GM12878 (cell line): ENCODE data around the gene GLMP. TPM values are rescaled to one million over a fixed set of nuclear protein-coding genes. Genes with fewer than 3 reads are reported as not detected.

Source experiments
- ATF2 ChIP-seq: IDR thresholded peaks from 2 replicates; pipeline ENCODE4 v1.6.1; 2012; ENCODE audit warnings: low read length, inconsistent platforms
- BCL11A ChIP-seq: IDR thresholded peaks from 2 replicates; pipeline ENCODE4 v1.6.1; 2011; ENCODE audit warnings: low read depth, low read length
- BHLHE40 ChIP-seq, 2 experiments: fragments of 450-650 bp in 1 of 2; IDR thresholded peaks; 2 replicates each; pipeline ENCODE4 v1.6.1; 2011 to 2017; ENCODE audit warnings: low read depth in 2 of 2, borderline replicate concordance in 1 of 2, improper control_type of control experiment in 1 of 2, low read length in 1 of 2, mild to moderate bottlenecking in 1 of 2
- CBX5 ChIP-seq: sonication (generic); IDR thresholded peaks from 2 replicates; pipeline ENCODE4 v1.6.1; 2016; ENCODE audit warnings: low read depth, moderate library complexity, mild to moderate bottlenecking, inconsistent platforms
- CEBPZ ChIP-seq: fragments of 150-350 bp; IDR thresholded peaks from 2 replicates; pipeline ENCODE4 v1.6.1; 2016; ENCODE audit warnings: low read depth, low read length
- CREB1 ChIP-seq: IDR thresholded peaks from 2 replicates; pipeline ENCODE4 v1.6.1; 2012; ENCODE audit warnings: low read depth, mild to moderate bottlenecking, inconsistent platforms
- CTCF ChIP-seq, 3 experiments: IDR thresholded peaks in 2 of 3; conservative IDR thresholded peaks in 1 of 3; 2 replicates each; pipeline ENCODE4 v1.5.1; 2011; ENCODE audit warnings: low read depth in 3 of 3, low read length in 3 of 3, mild to moderate bottlenecking in 3 of 3, control low read depth in 2 of 3, moderate library complexity in 2 of 3, inconsistent platforms in 1 of 3, mixed read lengths in 1 of 3; ENCODE audit not compliant: control insufficient read depth in 2 of 3, insufficient read depth in 1 of 3; ENCODE audit errors: extremely low read depth in 1 of 3
- E2F4 ChIP-seq: IDR thresholded peaks from 2 replicates; pipeline ENCODE4 v1.6.1; 2012; ENCODE audit warnings: low read depth, low read length, improper control_type of control experiment
- EGR1 ChIP-seq, 2 experiments: IDR thresholded peaks; 1 replicate in 1 of 2; 2 replicates in 1 of 2; pipeline ENCODE4 v1.6.1; 2011 to 2012; ENCODE audit warnings: low read depth in 2 of 2, low read length in 2 of 2, borderline replicate concordance in 1 of 2, mild to moderate bottlenecking in 1 of 2, moderate library complexity in 1 of 2
- IKZF1 ChIP-seq: fragments of 450-650 bp; conservative IDR thresholded peaks from 2 replicates; pipeline ENCODE4 v1.6.1; 2017; ENCODE audit warnings: antibody characterized with exemption, mild to moderate bottlenecking
- IKZF2 ChIP-seq, 2 experiments: fragments of 450-650 bp; IDR thresholded peaks; 2 replicates each; pipeline ENCODE4 v1.6.1; 2017; ENCODE audit warnings: mild to moderate bottlenecking in 2 of 2, moderate library complexity in 2 of 2
- LARP7 ChIP-seq: fragments of 450-650 bp; IDR thresholded peaks from 2 replicates; pipeline ENCODE4 v1.6.1; 2017; ENCODE audit warnings: mild to moderate bottlenecking
- MEF2B ChIP-seq: fragments of 450-650 bp; IDR thresholded peaks from 2 replicates; pipeline ENCODE4 v1.6.1; 2018; ENCODE audit warnings: mild to moderate bottlenecking, moderate library complexity; ENCODE audit not compliant: partially characterized antibody, poor library complexity, severe bottlenecking
- RELA ChIP-seq: fragments of 450-650 bp; IDR thresholded peaks from 2 replicates; pipeline ENCODE4 v1.8.0; 2014; ENCODE audit warnings: borderline replicate concordance; ENCODE audit not compliant: partially characterized antibody
- SMARCA5 ChIP-seq: fragments of 450-650 bp; IDR thresholded peaks from 2 replicates; pipeline ENCODE4 v1.6.1; 2017; ENCODE audit warnings: mild to moderate bottlenecking
- STAT3 ChIP-seq: IDR thresholded peaks from 2 replicates; pipeline ENCODE4 v1.6.1; 2011; ENCODE audit warnings: low read depth, low read length, improper control_type of control experiment
- TARDBP ChIP-seq: IDR thresholded peaks from 2 replicates; pipeline ENCODE4 v1.6.1; 2016; ENCODE audit warnings: borderline replicate concordance
- TCF7 ChIP-seq: IDR thresholded peaks from 2 replicates; pipeline ENCODE4 v1.6.1; 2014; ENCODE audit warnings: antibody characterized with exemption, borderline replicate concordance
- WRNIP1 ChIP-seq: IDR thresholded peaks from 2 replicates; pipeline ENCODE4 v1.6.1; 2011; ENCODE audit warnings: low read depth, low read length, improper control_type of control experiment, borderline replicate concordance
- ZZZ3 ChIP-seq: IDR thresholded peaks from 2 replicates; pipeline ENCODE4 v1.6.1; 2011; ENCODE audit warnings: low read depth; ENCODE audit not compliant: control insufficient read depth, insufficient read length
- polyA plus RNA-seq, 11 experiments: library from polyadenylated mRNA; depleted of rRNA in 4 of 11; unstranded in 6 of 11; stranded (reverse) in 5 of 11; fragments of >200 nt; fragmentation: Nextera tagmentation in 4 of 11; fragmentation: Illumina TruSeq in 1 of 11; extraction: Ambion mirVana in 4 of 11; extraction: Trizol in 1 of 11; gene quantifications; 1 replicate in 1 of 11; 2 replicates in 10 of 11; pipeline versions ENCODE4 v1.2.1 to v1.2.3, GENCODE V29; 2011 to 2016; ENCODE audit warnings: inconsistent platforms in 2 of 11, missing spikeins in 2 of 11, low read depth in 1 of 11
- total RNA-seq, 4 experiments: library from RNA; depleted of rRNA in 3 of 4; stranded (reverse); fragments of >200 nt in 3 of 4; fragmentation: Illumina TruSeq in 1 of 4; extraction: Trizol in 1 of 4; gene quantifications; 2 replicates each; pipeline versions ENCODE4 v1.2.1 to v1.2.3, GENCODE V29; 2013 to 2021

Gene GLMP
- total and polyA plus RNA-seq, 10 of the 15 experiments (the other 5 are each of a cell fraction or from before 2014, with no cell fraction given) = 4.4 to 30.0 (median 19.5) TPM

- 0 out of 4 replicates have a peak, but pooled peaks of 1 of the 2 experiments have one; percentile 4 for TF ChIP-seq BHLHE40 (IDR thresholded peaks at IDR 0.05; ENCODE audit: borderline replicate concordance in 1 of 2, low read depth in 2 of 2, low read length in 1 of 2)
- TF ChIP-seq TCF7 = no peak
- TF ChIP-seq CEBPZ = no peak
- TF ChIP-seq MEF2B = no peak
- TF ChIP-seq STAT3 = no peak
- no peak for TF ChIP-seq BCL11A
- TF ChIP-seq ATF2 = no peak
- 0 out of 2 replicates have a peak, but pooled peaks have one; percentile 50 for TF ChIP-seq SMARCA5
- TF ChIP-seq WRNIP1 = no peak
- peak in 1 of 2 experiments; percentile 81; a peak in 2 of 3 replicates for TF ChIP-seq EGR1 (IDR thresholded peaks at IDR 0.05; ENCODE audit: borderline replicate concordance in 1 of 2, low read depth in 2 of 2, low read length in 2 of 2)
- no peak for TF ChIP-seq TARDBP
- no peak for TF ChIP-seq CBX5
- peak; percentile 18 to 35; a peak in 3 of 4 replicates for TF ChIP-seq IKZF2 (IDR thresholded peaks at IDR 0.05)
- no peak for TF ChIP-seq E2F4
- TF ChIP-seq ZZZ3 = no peak
- TF ChIP-seq RELA = no peak
- no peak for TF ChIP-seq CTCF (IDR thresholded peaks at IDR 0.05 in 2 of 3, conservative IDR thresholded peaks at IDR 0.05 in 1 of 3; ENCODE audit: control insufficient read depth in 2 of 3, extremely low read depth in 1 of 3, insufficient read depth in 1 of 3, low read depth in 3 of 3, low read length in 3 of 3)
- TF ChIP-seq IKZF1 = peak; percentile 62
- TF ChIP-seq LARP7 = no peak
- TF ChIP-seq CREB1 = no peak
These were observed 13.6 kb downstream of the GLMP start (continued) for GRCh38 chr1:156281693-156282478.
